Inflammatory macrophage treated with lipopolysaccharide for 4 hours (primary cell): Measurements from ENCODE around the gene LNP1.
"Not testable (repeated sequence)": the region's sequence is repeated elsewhere in the genome, so short reads cannot be mapped to it uniquely, and the experiment has no call there.

Experiments used
- DNase-seq: peaks from one replicate; pipeline ENCODE4 v3.0.0-alpha.2; 2020

The LNP1 gene

DNA sequence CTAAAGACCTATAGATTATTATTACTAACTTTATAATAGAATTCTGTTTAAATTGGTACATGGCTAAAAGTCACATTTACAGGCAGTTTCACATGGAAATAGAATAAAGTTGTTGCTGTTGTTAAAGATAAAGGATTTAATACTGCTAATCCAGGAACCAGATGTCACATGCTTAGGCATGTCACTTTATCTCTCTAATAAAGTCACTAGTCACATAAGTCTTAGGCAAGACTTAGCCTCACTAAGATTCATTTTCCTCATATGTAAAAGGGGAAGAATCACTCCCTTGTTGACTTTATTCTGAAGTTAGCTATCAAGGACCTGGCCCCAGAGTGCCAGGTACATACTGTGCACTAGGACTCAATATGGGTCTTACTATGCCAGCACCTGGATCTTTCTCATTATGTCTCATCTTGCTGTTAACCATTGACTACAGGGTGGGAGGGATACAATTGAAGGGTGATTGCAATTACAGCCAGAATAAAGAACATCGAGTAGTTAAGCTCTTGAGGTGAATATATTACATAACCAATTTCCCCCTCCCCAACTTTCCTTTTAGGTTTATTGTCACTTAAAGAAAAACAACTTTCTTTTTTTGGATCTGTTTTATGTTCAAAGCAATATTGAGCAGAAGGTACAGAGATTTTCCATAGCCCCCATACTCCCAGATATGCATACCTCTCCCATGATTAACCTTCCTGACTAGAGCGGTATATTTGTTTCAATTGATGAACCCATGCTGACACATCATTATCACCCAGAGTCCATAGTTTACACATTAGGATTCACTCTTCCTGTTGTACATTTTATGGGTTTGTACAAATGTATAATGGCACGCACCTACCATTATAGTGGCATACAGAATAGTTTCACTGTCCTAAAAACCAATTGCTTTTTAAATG, 36.6 kb downstream of the LNP1 start:
- peak; percentile 74 for DNase-seq

GRCh38 chr3:100438623-100438974, 37.3 kb downstream of the LNP1 start:
- no peak for DNase-seq

- DNase-seq, result no peak
Observed at GRCh38 chr3:100440895-100441294, 39.6 kb downstream of the LNP1 start.

- no peak for DNase-seq
Observed at GRCh38 chr3:100443690-100444089, 42.4 kb downstream of the LNP1 start.

DNA sequence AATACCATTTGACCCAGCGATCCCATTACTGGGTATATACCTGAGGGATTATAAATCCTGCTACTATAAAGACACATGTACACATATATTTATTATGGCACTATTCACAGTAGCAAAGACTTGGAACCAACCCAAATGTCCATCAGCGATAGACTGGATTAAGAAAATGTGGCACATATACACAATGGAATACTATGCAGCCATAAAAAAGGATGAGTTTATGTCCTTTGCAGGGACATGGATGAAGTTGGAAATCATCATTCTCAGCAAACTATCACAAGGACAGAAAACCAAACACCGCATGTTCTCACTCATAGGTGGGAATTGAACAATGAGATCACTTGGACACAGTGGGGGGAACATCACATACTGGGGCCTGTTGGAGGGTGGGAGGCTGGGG, 45.7 kb downstream of the LNP1 start:
- not testable (repeated sequence) for DNase-seq

GRCh38 chr3:100448079-100448478, 46.7 kb downstream of the LNP1 start:
- no peak for DNase-seq

DNA sequence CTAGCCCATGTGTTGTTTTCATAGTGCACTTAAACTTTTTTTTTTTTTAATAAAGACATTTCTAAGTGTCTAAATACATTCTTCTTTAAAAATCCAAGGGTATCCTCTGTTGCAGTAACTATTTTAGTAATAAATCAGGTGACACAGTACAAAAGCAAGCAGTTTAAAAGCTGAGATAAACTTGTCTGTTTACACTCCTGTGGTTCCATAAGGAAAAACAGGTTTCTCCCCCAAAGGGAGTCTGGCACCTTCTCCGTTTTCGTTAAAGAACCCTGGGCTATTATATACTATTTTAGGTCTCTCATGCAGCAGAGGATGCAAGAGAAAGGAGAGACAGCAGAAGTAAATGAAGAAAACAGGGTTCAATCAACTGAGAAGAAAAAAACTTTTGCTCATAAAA, 47.9 kb downstream of the LNP1 start:
- DNase-seq, result no peak

GRCh38 chr3:100454677-100455076, 53.3 kb downstream of the LNP1 start:
- DNase-seq, result no peak

GRCh38 chr3:100455841-100456550, 54.7 kb downstream of the LNP1 start:
- DNase-seq, result no peak

- DNase-seq, result no peak
Observed at GRCh38 chr3:100456745-100457144, 55.4 kb downstream of the LNP1 start.

DNA sequence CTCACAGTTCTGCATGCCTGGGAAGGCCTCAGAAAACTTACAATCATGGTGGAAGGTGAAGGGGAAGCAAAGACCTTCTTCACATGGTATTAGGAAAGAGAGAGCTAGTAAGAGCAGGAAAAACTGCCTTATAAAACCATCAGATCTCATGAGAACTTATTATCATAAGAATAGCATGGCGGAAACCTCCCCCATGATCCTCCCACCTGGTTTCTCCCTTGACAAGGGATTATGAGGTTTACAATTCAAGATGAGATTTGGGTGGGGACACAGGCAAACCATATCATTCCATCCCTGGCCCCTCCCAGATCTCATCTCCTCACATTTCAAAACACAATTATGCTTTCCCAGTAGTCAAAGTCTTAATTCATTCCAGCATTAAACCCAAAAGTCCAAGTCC, 56.5 kb downstream of the LNP1 start:
- DNase-seq, result no peak

DNA sequence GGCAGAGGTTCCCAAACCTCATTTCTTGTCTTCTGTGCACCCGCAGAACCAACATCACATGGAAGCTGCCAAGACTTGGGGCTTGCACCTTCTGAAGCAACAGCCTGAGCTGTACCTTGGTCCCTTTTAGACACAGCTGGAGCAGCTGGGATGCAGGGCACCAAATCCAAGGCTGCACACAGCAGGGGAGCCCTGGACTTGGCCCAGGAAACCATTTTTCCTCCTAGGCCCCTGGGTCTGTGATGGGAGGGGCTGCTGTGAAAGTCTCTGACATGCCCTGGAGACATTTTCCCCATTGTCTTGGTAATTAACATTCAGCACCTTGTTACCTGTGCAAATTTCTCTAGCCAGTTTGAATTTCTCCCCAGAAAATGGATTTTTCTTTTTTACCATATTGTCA, 57.5 kb downstream of the LNP1 start:
- no peak for DNase-seq

GRCh38 chr3:100463002-100463401, 61.7 kb downstream of the LNP1 start:
- peak; percentile 62 for DNase-seq

GRCh38 chr3:100463646-100464155, 62.4 kb downstream of the LNP1 start:
- no peak for DNase-seq

- DNase-seq, result peak; percentile 65
Observed at GRCh38 chr3:100465892-100466777, 64.8 kb downstream of the LNP1 start.

GRCh38 chr3:100467133-100467532, 65.8 kb downstream of the LNP1 start:
- DNase-seq, result no peak

DNA sequence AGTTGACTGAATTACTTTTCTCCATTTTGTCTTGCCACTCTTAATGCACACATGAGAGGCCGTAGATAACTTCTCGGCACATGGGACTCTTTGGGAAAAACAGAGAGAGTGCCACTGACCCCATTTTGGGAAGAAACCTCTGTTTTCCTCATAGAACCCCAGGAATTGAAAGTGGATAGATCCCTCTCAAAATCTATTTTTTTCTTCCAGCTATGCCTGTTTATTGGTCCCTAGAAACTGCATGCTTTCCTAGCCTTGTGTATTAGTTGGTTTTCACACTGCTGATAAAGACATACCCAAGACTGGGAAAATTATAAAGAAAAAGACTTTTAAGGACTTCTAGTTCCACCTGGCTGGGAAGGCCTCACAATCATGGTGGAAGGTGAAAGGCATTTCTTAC, 67.3 kb downstream of the LNP1 start:
- DNase-seq, result no peak

DNA sequence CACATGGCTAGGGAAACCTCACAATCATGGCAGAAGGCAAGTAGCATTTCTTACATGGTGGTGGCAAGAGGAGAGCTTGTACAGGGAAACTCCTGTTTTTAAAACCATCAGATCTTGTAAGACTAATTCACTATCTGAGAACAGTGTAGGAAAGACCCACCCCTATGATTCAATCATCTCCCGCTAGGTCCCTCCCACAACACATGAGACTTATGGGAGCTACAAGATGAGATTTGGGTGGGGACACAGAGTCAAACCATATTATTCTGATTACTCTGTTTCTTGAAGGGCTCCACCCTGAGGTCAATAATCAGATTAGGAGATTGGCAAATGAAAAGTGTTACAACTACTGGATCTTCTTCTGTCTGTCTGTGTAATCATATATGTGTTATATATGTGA, 69.6 kb downstream of the LNP1 start:
- DNase-seq, result no peak

GRCh38 chr3:100471444-100471843, 70.1 kb downstream of the LNP1 start:
- no peak for DNase-seq

DNA sequence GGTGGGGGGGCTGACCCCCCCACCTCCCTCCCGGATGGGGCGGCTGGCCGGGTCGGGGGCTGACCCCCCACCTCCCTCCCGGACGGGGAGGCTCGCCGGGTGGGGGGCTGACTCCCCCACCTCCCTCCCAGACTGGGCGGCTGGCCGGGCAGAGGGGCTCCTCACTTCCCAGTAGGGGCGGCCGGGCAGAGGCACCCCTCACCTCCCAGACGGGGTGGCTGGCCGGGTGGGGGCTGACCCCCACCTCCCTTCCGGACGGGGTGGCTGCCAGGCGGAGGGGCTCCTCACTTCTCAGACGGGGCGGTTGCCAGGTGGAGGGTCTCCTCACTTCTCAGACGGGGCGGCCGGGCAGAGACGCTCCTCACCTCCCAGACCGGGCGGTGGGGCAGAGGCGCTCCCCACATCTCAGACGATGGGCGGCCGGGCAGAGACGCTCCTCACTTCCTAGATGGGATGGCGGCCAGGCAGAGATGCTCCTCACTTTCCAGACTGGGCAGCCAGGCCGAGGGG, 76.6 kb downstream of the LNP1 start:
- not testable (repeated sequence) for DNase-seq

DNA sequence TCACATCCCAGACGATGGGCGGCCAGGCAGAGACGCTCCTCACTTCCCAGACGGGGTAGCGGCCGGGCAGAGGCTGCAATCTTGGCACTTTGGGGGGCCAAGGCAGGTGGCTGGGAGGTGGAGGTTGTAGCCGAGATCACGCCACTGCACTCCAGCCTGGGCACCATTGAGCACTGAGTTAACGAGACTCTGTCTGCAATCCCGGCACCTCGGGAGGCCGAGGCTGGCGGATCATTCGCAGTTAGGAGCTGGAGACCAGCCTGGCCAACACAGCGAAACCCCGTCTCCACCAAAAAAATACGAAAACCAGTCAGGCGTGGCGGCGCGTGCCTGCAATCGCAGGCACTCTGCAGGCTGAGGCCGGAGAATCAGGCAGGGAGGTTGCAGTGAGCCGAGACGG, 77.2 kb downstream of the LNP1 start:
- DNase-seq, result not testable (repeated sequence)

DNA sequence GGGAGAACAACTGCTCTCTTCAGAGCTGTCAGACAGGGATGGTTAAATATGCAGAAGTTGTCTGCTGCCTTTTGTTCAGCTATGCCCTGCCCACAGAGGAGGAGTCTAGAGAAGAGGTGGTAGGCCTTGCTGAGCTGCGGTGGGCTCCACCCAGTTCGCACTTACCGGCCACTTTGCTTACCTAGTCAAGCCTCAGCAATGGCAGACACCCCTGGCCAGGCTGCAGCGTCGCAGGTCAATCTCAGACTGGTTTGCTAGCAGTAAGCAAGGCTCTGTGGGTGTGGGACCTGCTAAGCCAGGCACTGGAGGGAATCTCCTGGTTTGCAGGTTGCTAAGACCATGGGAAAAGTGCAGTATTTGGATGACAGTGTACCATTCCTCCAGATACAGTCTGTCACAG, 78.7 kb downstream of the LNP1 start:
- DNase-seq, result no peak

GRCh38 chr3:100482176-100482575, 80.8 kb downstream of the LNP1 start:
- no peak for DNase-seq
